ENCODE results near the gene CCDC71.
A peak's percentile ranks its signal among the peaks of the same experiment; 100 is the strongest.

The CCDC71 gene

DNA sequence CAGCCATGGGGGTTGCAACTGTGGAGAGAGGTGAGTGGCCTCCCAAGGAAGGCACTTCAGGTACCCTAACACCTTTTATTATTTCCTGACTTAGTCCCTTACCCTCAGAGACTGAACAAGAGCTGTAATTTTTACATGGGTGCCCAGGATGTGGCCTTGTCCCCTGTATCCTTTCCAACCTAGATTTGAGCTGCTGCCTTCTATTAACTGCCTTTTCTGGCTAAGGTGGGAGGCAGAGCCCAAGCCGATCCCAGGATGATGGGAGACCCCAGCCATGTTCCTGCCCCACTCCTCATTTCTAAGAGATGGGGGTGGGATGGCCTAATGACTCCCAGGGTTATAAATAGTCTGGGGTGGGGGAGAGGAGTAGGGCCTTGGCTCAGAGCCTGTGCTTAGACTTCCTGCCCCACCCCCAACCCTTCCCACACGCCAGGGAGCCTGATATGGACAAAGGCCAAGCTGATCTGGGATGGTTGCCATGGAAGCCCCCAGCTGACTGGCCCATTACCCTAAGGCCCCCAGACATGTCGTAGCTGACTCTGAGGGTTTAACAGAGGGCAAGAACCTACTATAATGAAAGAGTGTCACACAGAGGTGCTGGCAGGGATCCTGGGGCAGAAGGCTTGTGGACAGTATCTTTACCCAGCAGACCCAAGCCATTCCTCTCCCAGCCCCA lies 7.1 kb upstream of the CCDC71 start (continued):
- TF ChIP-seq KLF17 (tag by site-specific recombination; IDR thresholded peaks at IDR 0.05) (no peak), ZNF449 (tag by site-specific recombination; IDR thresholded peaks at IDR 0.05) (no peak), ZNF423 (tag by site-specific recombination; IDR thresholded peaks at IDR 0.05) (no peak), ZBTB48 (tag by site-specific recombination; IDR thresholded peaks at IDR 0.05) (no peak), ZNF501 (tag by site-specific recombination; IDR thresholded peaks at IDR 0.05) (no peak), ZNF350 (tag by site-specific recombination; IDR thresholded peaks at IDR 0.05) (no peak), ZNF777 (tag by site-specific recombination; IDR thresholded peaks at IDR 0.05; ENCODE audit: borderline replicate concordance) (no peak), ZFP37 (tag by site-specific recombination; IDR thresholded peaks at IDR 0.05) (no peak), PRDM1 (tag by site-specific recombination; IDR thresholded peaks at IDR 0.05) (no peak), ZNF133 (tag by site-specific recombination; IDR thresholded peaks at IDR 0.05) (no peak), ZNF184 (tag by site-specific recombination; IDR thresholded peaks at IDR 0.05) (no peak), GLIS2 (tag by site-specific recombination; IDR thresholded peaks at IDR 0.05) (peak; percentile 9; the same call in 1 of the 2 replicates), ZNF24 (tag by site-specific recombination; IDR thresholded peaks at IDR 0.05) (no peak), ZNF560 (tag by site-specific recombination; IDR thresholded peaks at IDR 0.05; ENCODE audit: borderline replicate concordance) (no peak), ZNF155 (tag by site-specific recombination; IDR thresholded peaks at IDR 0.05) (no peak), ZXDB (tag by site-specific recombination; IDR thresholded peaks at IDR 0.05) (no peak), ZNF600 (tag by site-specific recombination; IDR thresholded peaks at IDR 0.05) (peak; percentile 79), ZNF354C (tag by site-specific recombination; IDR thresholded peaks at IDR 0.05; ENCODE audit: borderline replicate concordance, low read depth) (no peak), RBAK (tag by site-specific recombination; IDR thresholded peaks at IDR 0.05) (no peak), ZNF112 (tag by site-specific recombination; IDR thresholded peaks at IDR 0.05) (no peak), ZNF544 (tag by site-specific recombination; IDR thresholded peaks at IDR 0.05) (no peak), SCRT1 (tag by site-specific recombination; IDR thresholded peaks at IDR 0.05; ENCODE audit: borderline replicate concordance) (no peak), ZSCAN16 (tag by site-specific recombination; IDR thresholded peaks at IDR 0.05) (no peak), IKZF3 (tag by site-specific recombination; IDR thresholded peaks at IDR 0.05) (peak; percentile 81), ZBTB49 (tag by site-specific recombination; IDR thresholded peaks at IDR 0.05; ENCODE audit: low read depth) (no peak), ZNF169 (tag by site-specific recombination; IDR thresholded peaks at IDR 0.05) (no peak), ZNF174 (tag by site-specific recombination; IDR thresholded peaks at IDR 0.05) (no peak), EGR2 (tag by site-specific recombination; IDR thresholded peaks at IDR 0.05; ENCODE audit: low read depth) (0 out of 2 replicates have a peak, but pooled peaks have one; percentile 8), ZNF341 (tag by site-specific recombination; IDR thresholded peaks at IDR 0.05; ENCODE audit: low read depth) (peak; percentile 45; the same call in 1 of the 2 replicates), ZNF335 (tag by site-specific recombination; conservative IDR thresholded peaks at IDR 0.05) (peak; percentile 26; the same call in 1 of the 2 replicates)
- TF ChIP-seq, protein P1, sequence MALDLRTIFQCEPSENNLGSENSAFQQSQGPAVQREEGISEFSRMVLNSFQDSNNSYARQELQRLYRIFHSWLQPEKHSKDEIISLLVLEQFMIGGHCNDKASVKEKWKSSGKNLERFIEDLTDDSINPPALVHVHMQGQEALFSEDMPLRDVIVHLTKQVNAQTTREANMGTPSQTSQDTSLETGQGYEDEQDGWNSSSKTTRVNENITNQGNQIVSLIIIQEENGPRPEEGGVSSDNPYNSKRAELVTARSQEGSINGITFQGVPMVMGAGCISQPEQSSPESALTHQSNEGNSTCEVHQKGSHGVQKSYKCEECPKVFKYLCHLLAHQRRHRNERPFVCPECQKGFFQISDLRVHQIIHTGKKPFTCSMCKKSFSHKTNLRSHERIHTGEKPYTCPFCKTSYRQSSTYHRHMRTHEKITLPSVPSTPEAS (tag by site-specific recombination; IDR thresholded peaks at IDR 0.05), result no peak
- TF ChIP-seq, protein P2, sequence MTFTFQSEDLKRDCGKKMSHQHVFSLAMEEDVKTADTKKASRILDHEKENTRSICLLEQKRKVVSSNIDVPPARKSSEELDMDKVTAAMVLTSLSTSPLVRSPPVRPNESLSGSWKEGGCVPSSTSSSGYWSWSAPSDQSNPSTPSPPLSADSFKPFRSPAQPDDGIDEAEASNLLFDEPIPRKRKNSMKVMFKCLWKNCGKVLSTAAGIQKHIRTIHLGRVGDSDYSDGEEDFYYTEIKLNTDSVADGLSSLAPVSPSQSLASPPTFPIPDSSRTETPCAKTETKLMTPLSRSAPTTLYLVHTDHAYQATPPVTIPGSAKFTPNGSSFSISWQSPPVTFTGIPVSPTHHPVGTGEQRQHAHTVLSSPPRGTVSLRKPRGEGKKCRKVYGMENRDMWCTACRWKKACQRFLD (tag by site-specific recombination; IDR thresholded peaks at IDR 0.05), result no peak
- TF ChIP-seq, protein P3, sequence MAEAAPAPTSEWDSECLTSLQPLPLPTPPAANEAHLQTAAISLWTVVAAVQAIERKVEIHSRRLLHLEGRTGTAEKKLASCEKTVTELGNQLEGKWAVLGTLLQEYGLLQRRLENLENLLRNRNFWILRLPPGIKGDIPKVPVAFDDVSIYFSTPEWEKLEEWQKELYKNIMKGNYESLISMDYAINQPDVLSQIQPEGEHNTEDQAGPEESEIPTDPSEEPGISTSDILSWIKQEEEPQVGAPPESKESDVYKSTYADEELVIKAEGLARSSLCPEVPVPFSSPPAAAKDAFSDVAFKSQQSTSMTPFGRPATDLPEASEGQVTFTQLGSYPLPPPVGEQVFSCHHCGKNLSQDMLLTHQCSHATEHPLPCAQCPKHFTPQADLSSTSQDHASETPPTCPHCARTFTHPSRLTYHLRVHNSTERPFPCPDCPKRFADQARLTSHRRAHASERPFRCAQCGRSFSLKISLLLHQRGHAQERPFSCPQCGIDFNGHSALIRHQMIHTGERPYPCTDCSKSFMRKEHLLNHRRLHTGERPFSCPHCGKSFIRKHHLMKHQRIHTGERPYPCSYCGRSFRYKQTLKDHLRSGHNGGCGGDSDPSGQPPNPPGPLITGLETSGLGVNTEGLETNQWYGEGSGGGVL (tag by site-specific recombination; IDR thresholded peaks at IDR 0.05), result peak; percentile 28; the same call in 1 of the 2 replicates

Measured in HEK293 (cell line).